HEK293T (cell line): ENCODE results near the gene ROR1.

Experiments used
- CTCF ChIA-PET: fragments of 350-600 bp; formaldehyde crosslinking; extraction: SDS; loops from one replicate; lab custom pipeline; 2021; ENCODE audit warnings: antibody characterized with exemption, inconsistent platforms; lab: Yijun Ruan, JAX
- POLR2A ChIA-PET: fragments of 350-600 bp; formaldehyde crosslinking; extraction: SDS; loops from one replicate; lab custom pipeline; 2020; ENCODE audit warnings: antibody characterized with exemption, inconsistent platforms; lab: Yijun Ruan, JAX
- DNase-seq: peaks from one replicate; pipeline ENCODE4 v3.0.0; 2012; ENCODE audit warnings: mixed read lengths; ENCODE audit errors: extremely low spot score
- ARNT ChIP-seq: fragments of 450-650 bp; IDR thresholded peaks from 2 replicates; pipeline ENCODE4 v1.6.1; 2017; ENCODE audit warnings: mild to moderate bottlenecking
- BHLHE40 ChIP-seq: fragments of 450-650 bp; IDR thresholded peaks from 2 replicates; pipeline ENCODE4 v1.6.1; 2016; ENCODE audit warnings: mild to moderate bottlenecking, moderate library complexity, borderline replicate concordance
- CTBP1 ChIP-seq: fragments of 450-650 bp; IDR thresholded peaks from 2 replicates; pipeline ENCODE4 v1.6.1; 2016; ENCODE audit warnings: borderline replicate concordance
- ELF4 ChIP-seq: fragments of 450-650 bp; IDR thresholded peaks from 2 replicates; pipeline ENCODE4 v1.6.1; 2017; ENCODE audit warnings: antibody characterized with exemption
- FOXA1 ChIP-seq: fragments of 450-650 bp; IDR thresholded peaks from 2 replicates; pipeline ENCODE4 v1.6.1; 2016; ENCODE audit warnings: mild to moderate bottlenecking
- FOXK2 ChIP-seq: fragments of 450-650 bp; IDR thresholded peaks from 2 replicates; pipeline ENCODE4 v1.6.1; 2016; ENCODE audit warnings: mild to moderate bottlenecking
- FOXM1 ChIP-seq: fragments of 450-650 bp; IDR thresholded peaks from 2 replicates; pipeline ENCODE4 v1.6.1; 2017; ENCODE audit warnings: mild to moderate bottlenecking, borderline replicate concordance
- HDGF ChIP-seq: fragments of 450-650 bp; IDR thresholded peaks from 2 replicates; pipeline ENCODE4 v1.6.1; 2017; ENCODE audit warnings: antibody characterized with exemption, borderline replicate concordance
- L3MBTL2 ChIP-seq: fragments of 450-650 bp; conservative IDR thresholded peaks from 2 replicates; pipeline ENCODE4 v1.6.1; 2016; ENCODE audit warnings: mild to moderate bottlenecking
- LEF1 ChIP-seq: fragments of 450-650 bp; IDR thresholded peaks from 2 replicates; pipeline ENCODE4 v1.6.1; 2017; ENCODE audit warnings: mild to moderate bottlenecking, borderline replicate concordance
- NFRKB ChIP-seq: fragments of 450-650 bp; IDR thresholded peaks from 2 replicates; pipeline ENCODE4 v1.6.1; 2016; ENCODE audit warnings: mild to moderate bottlenecking, moderate library complexity
- SP1 ChIP-seq: fragments of 450-650 bp; IDR thresholded peaks from 2 replicates; pipeline ENCODE4 v1.6.1; 2017
- SUZ12 ChIP-seq: fragments of 450-650 bp; IDR thresholded peaks from 2 replicates; pipeline ENCODE4 v1.6.1; 2016; ENCODE audit warnings: mild to moderate bottlenecking
- TARDBP ChIP-seq: fragments of 450-650 bp; IDR thresholded peaks from 2 replicates; pipeline ENCODE4 v1.6.1; 2016
- ZNF384 ChIP-seq: fragments of 450-650 bp; IDR thresholded peaks from 2 replicates; pipeline ENCODE4 v1.6.1; 2016
- TF ChIP-seq, protein P1 (sequence below): fragments of 450-650 bp; IDR thresholded peaks from 2 replicates; pipeline ENCODE4 v1.6.1; 2016

ROR1 gene

DNA sequence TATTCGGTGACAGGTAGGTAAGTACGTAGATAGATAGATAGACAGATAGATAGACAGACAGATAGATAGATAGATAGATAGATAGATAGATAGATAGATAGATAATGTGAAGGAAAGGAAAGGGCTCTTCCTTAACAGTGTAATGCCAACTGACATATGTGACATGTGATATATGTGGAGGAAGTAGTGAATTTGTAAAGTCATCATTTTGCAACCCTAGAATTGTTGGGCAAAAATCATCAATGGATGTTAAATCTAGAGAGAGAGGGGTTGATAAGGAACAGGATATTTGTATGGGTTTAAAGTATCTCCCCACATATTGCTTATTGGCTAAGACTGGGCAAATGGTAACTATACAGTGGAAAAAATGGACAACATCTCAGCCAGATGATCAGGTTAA is 166.6 kb downstream of the ROR1 start:
- no peak for DNase-seq
- CTCF ChIA-PET, result no interaction called here
- TF ChIP-seq HDGF, result no peak
- no peak for TF ChIP-seq ELF4
- no peak for TF ChIP-seq ARNT
- no peak for TF ChIP-seq TARDBP
- TF ChIP-seq FOXM1, result no peak
- POLR2A ChIA-PET, result no interaction called here

DNA sequence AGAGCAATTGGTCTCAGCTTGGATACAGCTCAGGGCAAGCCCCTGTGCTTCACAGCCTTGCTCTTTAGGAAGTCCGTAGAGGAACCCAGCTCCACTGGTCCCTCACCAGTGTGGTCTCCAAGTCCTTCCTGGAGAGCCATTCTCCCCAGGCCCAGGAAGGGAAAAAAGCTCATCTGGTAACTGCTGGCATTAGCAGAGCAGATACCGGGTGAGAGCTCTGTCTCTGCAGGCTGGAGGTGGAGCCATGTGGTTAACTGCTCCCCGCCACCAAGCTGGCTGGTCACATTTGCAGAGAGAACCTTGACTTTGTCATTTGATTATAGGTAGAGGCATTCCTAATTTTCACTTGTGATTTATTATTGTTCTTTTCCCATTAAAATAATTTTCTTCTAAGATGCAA is 169.6 kb downstream of the ROR1 start:
- TF ChIP-seq NFRKB (no peak), ELF4 (no peak), SUZ12 (no peak), BHLHE40 (no peak), HDGF (no peak), FOXM1 (no peak), ARNT (no peak), L3MBTL2 (no peak), LEF1 (no peak), TARDBP (no peak), ZNF384 (no peak), FOXK2 (no peak), FOXA1 (no peak), SP1 (no peak), CTBP1 (no peak)
- TF ChIP-seq, protein P1, sequence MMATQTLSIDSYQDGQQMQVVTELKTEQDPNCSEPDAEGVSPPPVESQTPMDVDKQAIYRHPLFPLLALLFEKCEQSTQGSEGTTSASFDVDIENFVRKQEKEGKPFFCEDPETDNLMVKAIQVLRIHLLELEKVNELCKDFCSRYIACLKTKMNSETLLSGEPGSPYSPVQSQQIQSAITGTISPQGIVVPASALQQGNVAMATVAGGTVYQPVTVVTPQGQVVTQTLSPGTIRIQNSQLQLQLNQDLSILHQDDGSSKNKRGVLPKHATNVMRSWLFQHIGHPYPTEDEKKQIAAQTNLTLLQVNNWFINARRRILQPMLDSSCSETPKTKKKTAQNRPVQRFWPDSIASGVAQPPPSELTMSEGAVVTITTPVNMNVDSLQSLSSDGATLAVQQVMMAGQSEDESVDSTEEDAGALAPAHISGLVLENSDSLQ, result no peak
- ChIA-PET CTCF (interaction anchor here (0.7 to 2.2 kb wide), 2 partner anchors 25 to 255 kb away, joined by 3 to 6 read pairs; no protein-coding TSS in a partner anchor), POLR2A (interaction anchor here (0.7 kb wide), 1 partner anchor 8 kb away, joined by 3 read pairs; no protein-coding TSS in a partner anchor)
- no peak for DNase-seq

DNA sequence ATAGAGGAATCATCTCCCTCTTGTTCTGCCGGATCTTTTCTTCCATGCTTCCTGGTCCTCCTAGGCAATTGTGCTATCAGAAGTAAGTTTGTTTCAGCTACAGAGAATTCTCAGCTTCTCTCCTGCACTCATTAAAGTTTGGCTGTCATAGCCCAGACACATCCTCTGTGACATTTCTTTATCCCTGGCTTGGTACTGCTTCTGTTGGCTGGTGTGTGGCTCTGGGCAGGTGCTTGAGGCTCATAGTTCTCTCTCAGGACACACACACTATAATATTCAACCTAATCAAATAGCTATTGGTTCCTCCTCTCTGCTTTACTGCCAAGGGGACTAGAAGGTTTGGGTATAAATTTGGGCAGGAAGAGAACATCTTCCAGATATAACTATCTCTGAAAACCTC is 172.1 kb downstream of the ROR1 start:
- CTCF ChIA-PET, result no interaction called here

DNA sequence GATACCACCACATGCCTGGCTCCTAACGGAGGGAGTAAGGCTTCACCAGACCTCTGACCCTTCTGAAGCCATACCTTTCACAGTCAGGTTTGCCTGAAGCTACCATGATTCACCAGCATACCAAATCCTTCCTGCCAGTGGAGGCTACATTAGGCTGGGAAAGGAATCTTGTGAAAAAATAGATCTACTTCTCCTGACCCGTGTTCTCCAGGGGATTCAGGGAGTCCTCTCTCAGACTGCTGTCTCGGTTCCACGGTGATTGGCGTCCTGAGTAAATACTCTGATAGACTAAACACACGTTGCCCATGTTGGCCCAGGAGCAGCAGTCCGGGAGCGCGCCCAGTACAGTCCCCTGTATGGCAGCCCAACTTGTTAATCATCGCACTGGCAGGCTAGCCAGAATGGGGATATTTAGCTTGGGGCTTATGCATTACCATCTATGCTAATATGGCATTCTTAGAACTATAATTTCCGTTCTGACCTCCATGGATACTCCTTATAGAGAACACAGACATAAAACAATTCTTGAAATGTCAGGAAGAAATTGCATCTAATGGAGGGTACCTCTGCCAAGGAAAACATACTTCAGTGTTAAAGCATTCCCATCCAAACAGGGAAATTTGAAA is 173.2 kb downstream of the ROR1 start:
- POLR2A ChIA-PET, result no interaction called here
- TF ChIP-seq TARDBP (no peak), SP1 (no peak), L3MBTL2 (no peak), ZNF384 (no peak), SUZ12 (no peak), LEF1 (no peak), NFRKB (no peak), ARNT (no peak)
- DNase-seq, result no peak
- CTCF ChIA-PET, result no interaction called here

More for the DNA sequence above, 172.1 kb downstream of the ROR1 start:
- POLR2A ChIA-PET, result no interaction called here
- TF ChIP-seq BHLHE40 (no peak), SUZ12 (no peak), ELF4 (no peak), CTBP1 (no peak), FOXM1 (no peak), FOXA1 (no peak), NFRKB (no peak), FOXK2 (no peak), ZNF384 (no peak), HDGF (no peak), ARNT (no peak), SP1 (no peak), LEF1 (no peak)
- TF ChIP-seq, protein P1, result no peak
- no peak for DNase-seq

DNA sequence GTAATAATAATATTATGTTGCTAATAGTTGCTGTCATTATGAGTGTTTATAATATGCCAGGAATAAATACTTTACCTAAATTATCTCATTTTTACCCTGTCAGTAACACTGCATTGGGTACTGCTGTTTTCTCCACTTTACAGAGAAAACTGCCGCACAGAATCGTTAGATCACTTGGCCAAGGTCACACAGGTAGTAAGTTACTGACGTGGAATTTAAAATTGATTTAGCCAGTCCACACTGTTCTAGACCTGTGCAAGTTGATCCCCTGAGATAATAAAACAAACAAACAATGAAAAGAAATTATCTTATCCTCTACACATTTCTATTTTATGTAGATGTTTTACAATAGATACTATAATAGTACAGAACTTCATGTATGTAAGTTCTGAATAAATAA is 174.1 kb downstream of the ROR1 start:
- TF ChIP-seq FOXA1, result no peak
- TF ChIP-seq ELF4, result no peak
- TF ChIP-seq SUZ12, result no peak
- no peak for TF ChIP-seq NFRKB
- TF ChIP-seq ARNT, result no peak
- TF ChIP-seq FOXM1, result no peak
- TF ChIP-seq HDGF, result no peak
- no peak for TF ChIP-seq TARDBP
- TF ChIP-seq LEF1, result no peak
- no peak for TF ChIP-seq SP1
- TF ChIP-seq, protein P1, result no peak
- no peak for TF ChIP-seq CTBP1
- TF ChIP-seq BHLHE40, result no peak
- no peak for TF ChIP-seq FOXK2
- TF ChIP-seq ZNF384, result no peak
- TF ChIP-seq L3MBTL2, result no peak
- DNase-seq, result no peak
- ChIA-PET POLR2A (no interaction called here), CTCF (no interaction called here)

- TF ChIP-seq HDGF, result no peak
- no peak for TF ChIP-seq LEF1
- TF ChIP-seq SUZ12, result no peak
- no peak for TF ChIP-seq FOXA1
- no peak for TF ChIP-seq L3MBTL2
- TF ChIP-seq ARNT, result no peak
- DNase-seq, result no peak
- ChIA-PET POLR2A (no interaction called here), CTCF (no interaction called here)
Measured at GRCh38 chr1:63950023-63950422, 176.2 kb downstream of the ROR1 start.
